Measurements from ENCODE around the gene ELOVL6.

ELOVL6 gene

GRCh38 chr4:109996526-109996925, 201.9 kb downstream of the ELOVL6 start:
- Histone ChIP-seq H3K27me3 (no peaks in the 10 kb centered on the region), H3K9me3 (no peaks in the 10 kb centered on the region), H3K27ac (no peak overlapping the region), H3K4me1 (ENCODE audit: control insufficient read depth in 1 of 2, insufficient read depth in 1 of 2, low read depth in 1 of 2, low read length in 1 of 2) (no peaks in the 10 kb centered on the region), H3K4me3 (ENCODE audit: low read depth in 1 of 2, low read length in 1 of 2) (no peak overlapping the region), H3K36me3 (no peaks in the 10 kb centered on the region)
- no peak for TF ChIP-seq CTCF (IDR thresholded peaks at IDR 0.05)

Data from neutrophil (primary cell).